ENCODE data around the gene ADA.

The ADA gene

DNA sequence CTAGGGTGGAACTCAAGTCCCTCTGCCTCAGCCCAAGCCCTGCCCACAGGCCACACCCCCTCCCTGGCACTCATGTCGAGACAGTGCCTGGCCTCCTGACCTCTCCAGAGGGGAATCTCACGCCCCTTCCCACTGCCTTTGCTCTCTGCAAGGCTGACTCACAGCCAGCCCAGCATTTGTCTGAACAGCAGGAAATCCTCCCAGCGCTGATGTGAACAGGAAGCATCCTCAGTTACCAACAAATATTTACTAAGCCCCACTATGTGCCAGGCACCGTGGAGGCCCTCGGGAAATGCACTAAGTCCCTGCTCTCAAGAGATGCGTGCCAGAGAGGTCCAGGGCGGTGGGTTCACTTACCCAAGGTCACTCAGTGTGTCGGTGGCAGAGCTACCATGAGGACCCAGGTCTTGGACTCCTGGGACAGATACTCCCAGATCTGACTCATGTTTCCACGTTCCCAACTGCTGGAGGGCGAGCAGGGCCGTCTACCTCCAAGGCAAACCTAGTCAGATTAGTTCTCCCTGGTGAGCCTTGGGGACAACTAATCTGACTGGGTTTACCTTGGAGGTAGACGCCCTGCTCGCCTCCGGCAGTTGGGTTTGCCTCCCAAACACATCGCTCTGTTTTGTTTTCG, 7.8 kb downstream of the ADA start:
- DNase-seq = no peak

GRCh38 chr20:44643154-44643519, 8.4 kb downstream of the ADA start:
- DNase-seq = no peak

GRCh38 chr20:44642203-44643153, 9.0 kb downstream of the ADA start:
- DNase-seq = peak; percentile 51

- DNase-seq = no peak
These were observed 10.2 kb downstream of the ADA start for GRCh38 chr20:44641325-44641724.

DNA sequence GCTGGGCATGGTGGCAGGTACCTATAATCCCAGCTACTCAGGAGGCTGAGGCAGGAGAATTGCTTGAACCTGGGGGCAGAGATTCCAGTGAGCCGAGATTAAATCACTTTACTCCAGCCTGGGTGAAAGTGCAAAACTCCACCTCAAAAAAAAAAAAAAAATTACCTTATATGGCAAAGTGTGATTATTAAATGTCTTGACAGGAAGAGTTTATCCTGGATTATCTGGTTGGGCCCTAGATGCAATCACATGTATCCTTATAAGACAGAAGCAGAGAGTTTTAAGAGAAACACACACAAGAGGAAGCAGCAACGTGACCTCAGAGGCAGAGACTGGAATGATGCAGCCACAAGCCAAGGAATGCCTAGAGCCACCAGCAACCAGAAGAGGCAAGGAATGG, 11.0 kb downstream of the ADA start:
- DNase-seq = no peak

DNA sequence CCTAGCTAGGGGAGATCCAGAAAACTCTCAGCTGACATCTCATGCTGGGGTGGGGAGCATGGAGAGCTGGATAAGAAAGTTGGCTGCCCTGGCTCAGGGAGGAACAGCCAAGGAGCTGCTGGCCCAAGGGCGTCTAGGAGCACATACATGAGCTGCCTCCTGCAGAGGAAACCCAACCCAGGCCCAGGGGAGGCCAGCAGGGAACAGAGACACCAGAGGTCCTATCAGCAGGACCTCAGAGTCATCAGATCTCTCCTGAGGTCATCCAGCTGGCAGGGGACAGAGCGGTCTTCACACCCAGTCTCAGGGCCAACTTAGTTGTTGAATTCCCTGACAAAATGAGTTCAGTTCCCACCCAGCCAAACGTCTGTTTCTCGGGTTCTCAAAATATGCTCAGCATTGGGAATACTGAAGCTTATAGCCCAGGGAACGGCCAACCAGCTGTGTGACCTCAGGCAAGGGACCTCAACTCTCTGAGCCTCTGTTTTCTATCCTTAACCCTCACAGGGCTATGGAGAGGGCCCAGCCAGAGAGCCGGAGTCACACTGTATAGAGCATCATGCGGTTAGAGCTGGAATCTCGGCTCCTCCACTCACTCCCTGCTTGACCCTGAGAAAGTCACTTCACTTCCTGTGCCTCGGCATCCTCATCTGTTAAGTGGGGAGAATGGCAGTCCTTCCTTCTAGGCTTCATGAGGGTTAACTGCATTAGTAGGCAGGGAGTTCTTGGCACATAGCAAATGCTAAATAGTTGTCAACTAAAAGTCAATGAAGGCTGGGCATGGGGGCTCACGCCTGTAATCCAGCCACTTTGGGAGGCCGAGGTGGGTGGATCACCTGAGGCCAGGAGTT, 13.8 kb downstream of the ADA start:
- no peak for DNase-seq

- DNase-seq = no peak
These were observed 14.5 kb downstream of the ADA start for GRCh38 chr20:44637042-44637441.

DNA sequence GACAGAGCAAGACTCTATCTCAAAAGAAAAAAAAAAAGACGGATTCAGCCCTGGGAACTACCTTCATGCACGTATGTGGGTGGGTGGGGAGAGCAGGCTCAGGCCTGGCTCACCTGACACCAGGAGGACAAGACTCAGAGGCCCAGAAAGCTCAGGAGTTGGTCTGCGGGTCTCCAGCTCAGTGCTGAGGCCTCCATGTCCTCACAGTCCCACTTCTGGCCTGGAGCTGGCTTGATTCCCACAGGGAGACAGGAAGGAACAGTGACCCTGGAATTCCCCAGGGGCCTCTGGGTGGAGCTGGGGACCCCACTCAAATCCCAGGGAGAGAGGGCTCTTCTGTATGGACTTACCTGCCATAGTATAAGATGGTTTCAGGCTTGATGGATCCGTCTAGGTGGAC, 15.6 kb downstream of the ADA start:
- no peak for DNase-seq

DNA sequence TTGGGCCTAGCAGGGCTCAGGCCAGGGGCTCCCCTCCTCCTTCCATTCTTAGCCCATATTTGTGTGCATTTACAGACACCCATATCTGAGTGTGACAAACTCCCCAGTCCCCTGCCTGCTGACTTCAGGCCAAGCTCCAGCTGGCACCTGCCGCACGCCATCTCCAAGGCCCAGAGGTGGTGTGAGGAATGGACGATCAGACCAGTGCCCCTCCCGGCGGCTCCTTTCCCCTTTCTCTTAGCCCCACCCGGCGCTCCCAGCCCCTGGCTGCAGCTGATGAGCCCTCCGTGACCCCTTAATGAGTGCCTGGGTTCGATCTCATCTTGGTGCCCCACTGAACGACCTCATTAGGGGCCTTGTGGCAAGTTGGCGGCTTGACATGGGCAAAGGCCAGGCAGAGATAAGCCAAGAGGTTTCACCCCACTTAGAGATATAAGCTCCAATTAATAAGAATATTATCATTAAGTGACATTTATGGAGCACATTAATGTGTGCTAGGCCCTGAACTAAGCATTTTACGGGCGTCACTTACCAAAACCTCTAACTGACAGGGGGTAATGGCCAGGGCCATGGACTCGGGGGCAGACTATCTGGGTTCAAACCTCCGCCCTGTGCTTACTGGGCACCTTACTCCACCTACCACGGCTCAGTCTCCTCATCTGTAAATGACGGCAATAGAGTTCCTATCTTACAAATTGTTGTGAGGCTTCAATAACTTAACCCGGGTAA, 17.5 kb downstream of the ADA start:
- no peak for DNase-seq

GRCh38 chr20:44633187-44633810, 18.2 kb downstream of the ADA start:
- DNase-seq = no peak

DNA sequence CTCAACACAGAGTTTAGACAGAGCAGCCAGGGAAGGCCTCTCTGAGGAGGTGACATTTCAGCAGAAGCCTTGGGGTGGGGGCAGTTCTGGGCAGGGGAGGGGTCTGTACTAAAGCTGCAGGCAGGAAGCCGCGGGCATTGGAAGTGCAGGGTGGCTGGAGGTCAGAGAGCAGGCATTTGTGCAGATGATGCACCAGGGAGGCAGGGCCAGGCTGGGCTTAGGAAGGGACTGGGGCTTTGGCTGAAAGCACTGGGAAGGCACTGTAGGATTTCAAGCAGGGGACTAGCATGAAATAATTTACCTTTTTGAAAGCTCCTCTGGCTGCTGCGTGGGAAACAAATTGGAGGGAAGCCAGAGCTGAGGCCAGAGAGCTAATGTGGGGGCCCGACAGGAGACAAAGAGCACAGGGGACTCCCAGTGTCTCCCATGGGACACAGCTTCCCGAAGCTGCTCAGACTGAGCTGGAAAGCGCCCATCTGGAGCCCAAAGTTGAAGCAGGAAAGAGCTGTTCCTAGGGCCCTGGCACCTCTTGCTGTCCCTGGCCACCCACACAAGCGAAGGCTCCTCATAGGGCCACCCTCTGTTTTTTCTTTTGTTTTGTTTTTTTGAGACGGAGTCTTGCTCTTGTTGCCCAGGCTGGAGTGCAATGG, 19.3 kb downstream of the ADA start:
- DNase-seq = no peak

DNA sequence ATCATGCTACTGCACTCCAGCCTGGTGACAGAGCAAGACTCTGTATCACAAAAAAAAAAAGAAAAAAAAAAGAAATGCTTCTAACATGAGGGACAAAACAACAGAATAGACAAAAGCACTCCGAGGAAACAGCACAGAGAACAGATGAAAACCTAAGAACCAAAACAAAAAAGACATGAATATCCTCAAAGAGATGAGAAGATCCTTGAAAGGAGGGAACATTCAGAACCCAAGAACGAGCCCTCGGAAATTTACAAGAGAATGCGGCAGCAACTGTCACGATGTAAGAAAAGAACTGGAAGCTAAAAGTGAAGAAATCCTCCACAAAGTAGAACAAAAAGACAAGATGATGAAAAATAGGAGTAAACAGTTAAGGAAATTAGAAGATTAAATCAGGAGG, 21.2 kb downstream of the ADA start:
- no peak for DNase-seq

DNA sequence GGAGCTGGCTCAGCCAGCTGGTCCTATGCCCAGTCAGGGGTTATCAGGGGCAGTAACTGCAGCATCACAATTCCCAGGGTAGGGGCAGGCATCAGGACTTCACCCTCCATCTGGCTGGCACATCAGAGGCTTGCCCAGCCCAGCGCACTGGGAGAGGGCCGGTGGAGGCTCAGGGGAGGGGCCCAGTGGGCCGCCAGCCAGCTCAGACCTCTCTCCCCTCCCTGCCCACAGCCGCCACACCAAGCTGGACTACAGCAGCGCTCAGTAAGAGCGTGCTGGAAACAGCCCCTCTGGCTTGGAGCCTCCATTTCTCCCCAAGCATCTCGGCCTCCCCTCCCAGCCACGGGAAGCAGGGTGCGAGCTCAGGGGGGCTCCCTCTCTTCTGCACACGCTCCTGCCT, 22.0 kb downstream of the ADA start:
- no peak for DNase-seq

DNA sequence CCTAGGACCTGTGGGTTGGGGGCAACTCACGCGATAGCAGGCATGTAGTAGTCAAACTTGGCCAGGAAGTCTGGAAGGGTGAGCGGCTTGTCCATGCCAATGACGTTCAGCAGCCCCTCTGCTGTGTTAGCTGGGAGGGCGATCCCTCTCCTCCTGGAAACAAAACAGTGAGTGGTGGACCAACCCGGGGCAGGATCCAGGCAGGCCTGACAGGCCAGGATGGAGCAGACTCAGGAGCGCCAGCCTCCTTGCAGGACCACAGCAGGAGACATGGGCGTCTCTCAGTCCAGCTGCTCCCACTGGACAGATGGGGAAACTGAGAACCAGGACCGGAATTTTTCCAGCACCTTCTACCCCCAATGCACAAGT, 22.5 kb downstream of the ADA start:
- no peak for DNase-seq

GRCh38 chr20:44627364-44628010, 24.0 kb downstream of the ADA start:
- no peak for DNase-seq

DNA sequence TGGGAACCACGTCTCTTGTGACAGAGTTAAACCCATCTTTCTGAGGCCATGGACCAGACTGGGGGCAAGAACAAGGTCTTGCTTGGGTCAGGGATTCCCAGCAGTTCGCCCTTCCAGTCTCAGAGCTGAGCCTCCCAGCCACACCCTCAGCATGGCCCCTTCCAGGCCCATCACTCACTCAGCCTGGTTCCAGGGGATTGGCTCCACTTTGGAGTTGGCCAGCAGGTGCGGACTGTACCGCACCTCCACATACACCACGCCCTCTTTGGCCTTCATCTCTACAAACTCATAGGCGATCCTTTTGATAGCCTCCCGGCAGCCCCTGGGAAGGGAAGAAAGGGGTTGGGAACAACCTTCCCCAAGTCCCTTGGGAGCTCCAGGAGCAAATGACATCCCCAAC, 25.2 kb downstream of the ADA start:
- DNase-seq = no peak

DNA sequence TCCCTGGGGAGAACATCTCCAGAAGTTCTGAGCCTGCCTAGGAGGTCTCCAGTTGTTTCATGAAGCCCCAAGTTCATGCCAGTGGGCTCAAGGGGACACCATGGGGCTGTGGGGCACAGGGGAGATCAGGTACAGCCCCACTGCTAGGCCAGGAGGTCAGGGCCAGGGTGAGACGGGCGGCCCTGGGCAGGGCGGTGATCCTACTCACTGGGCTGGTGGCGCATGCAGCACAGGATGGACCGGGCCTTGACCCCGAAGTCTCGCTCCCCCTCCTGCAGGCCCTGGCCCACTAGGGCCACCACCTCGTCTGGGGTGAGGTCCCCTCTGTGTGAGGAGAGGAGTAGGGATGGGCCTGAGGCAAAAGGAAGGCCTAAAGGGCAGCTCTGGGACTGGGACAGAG, 26.1 kb downstream of the ADA start:
- DNase-seq = no peak

- DNase-seq = no peak
These were observed 26.7 kb downstream of the ADA start for GRCh38 chr20:44624743-44625271.

DNA sequence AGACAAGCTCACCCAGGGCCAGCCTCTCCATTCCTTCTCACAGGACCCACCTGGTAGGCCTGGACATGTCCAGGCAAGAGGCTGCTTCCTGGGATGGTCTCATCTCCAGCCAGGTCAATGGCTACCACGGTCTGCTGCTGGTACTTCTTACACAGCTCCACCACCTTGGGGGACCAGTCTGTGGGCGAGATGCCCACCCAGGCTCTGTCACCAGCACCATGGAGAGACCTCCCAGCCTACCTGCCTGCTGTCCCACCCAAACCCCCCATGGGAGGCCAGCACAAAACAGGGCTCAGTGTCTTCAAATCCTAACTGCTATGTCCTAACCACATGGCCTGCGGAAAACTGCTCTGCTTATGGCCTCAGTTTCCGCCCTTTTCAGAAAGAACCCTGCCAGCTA, 27.3 kb downstream of the ADA start:
- DNase-seq = no peak

DNA sequence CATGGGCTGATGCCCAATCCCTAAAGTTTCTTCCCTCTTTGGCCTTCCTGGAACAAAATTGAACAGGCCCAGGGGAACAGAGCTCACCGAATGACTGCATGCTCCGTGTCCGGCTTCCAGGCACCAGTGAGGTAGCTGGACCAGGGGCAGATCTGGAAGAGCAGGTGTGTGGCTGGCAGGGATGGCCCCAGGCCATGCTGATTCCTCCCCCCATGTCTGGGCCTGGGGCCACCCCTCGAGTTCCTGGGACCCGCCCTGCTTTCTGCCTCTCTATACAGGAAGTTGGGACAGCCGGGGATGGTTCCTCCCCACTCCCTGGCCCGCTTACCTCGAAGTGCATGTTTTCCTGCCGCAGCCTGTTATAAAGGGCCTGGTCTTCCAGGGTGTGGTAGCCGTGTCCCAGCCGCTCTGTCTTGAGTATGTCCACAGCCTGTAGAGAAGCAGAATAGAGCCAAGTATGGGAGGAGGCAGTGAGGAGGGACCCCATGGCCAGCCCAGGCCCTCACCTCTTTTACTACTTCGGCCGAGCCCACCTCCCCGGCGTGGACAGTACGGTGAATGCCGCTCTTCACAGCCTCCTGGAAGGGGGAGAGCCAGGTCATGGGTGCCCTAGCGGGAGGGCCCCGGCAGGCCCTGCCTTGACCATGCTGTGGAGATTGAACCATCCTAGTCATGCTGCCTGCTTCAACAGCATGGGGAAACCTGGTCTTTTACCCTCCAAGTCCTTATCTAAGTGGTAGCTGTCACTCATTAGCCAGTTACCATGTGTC, 28.8 kb downstream of the ADA start:
- DNase-seq = no peak

Measured in NCI-H2081 treated with DMSO at 0.1 percent for 48 hours (cell line).